Cardiac septum (tissue), 1 donor: ENCODE measurements around the gene EYS. TPM values are rescaled to one million over a fixed set of nuclear protein-coding genes. Genes with fewer than 3 reads are reported as not detected.

ENCODE experiments used
- DNase-seq: peaks from one replicate; pipeline ENCODE4 v3.0.0-alpha.2; 2020; ENCODE audit warnings: low spot score
- intact Hi-C: fragments of 100-400 bp; cut with DNase I; formaldehyde crosslinking; loops from one replicate; pipeline ENCODE4 v1.14.0; 2022
- total RNA-seq: library from RNA; stranded (reverse); fragmentation: NEBNext Ultra II Directional; extraction: Animal tissue kit (Norgen Biotek cat#: 25700); gene quantifications from one replicate; pipeline ENCODE4 v1.2.1, GENCODE V29; 2021
- donor health status: DM: no; HTN: no; CAD: no.

The EYS gene
- total RNA-seq, 1 donor from 2014 or later, result 0.24 TPM

GRCh38 chr6:64912966-64913365 lies 794.1 kb downstream of the EYS start:
- intact Hi-C loops, result no loop called here
- no peak for DNase-seq

- intact Hi-C loops, result no loop called here
- no peak for DNase-seq
Observed at GRCh38 chr6:64908104-64908503, 798.9 kb downstream of the EYS start.

GRCh38 chr6:64904616-64905015 lies 802.4 kb downstream of the EYS start:
- DNase-seq, result no peak
- intact Hi-C loops, result no loop called here

GRCh38 chr6:64902596-64902995 lies 804.4 kb downstream of the EYS start:
- no peak for DNase-seq
- intact Hi-C loops, result no loop called here

- no peak for DNase-seq
- intact Hi-C loops, result no loop called here
Observed at GRCh38 chr6:64896939-64897338, 810.1 kb downstream of the EYS start.

- intact Hi-C loops, result no loop called here
Observed at GRCh38 chr6:64895945-64896344, 811.1 kb downstream of the EYS start.

GRCh38 chr6:64890609-64891008 lies 816.4 kb downstream of the EYS start:
- intact Hi-C loops, result no loop called here
- DNase-seq, result no peak

More at GRCh38 chr6:64895945-64896344, 811.1 kb downstream of the EYS start:
- no peak for DNase-seq

- DNase-seq, result no peak
- intact Hi-C loops, result no loop called here
Observed at GRCh38 chr6:64889144-64889543, 817.9 kb downstream of the EYS start.

- intact Hi-C loops, result no loop called here
- no peak for DNase-seq
Observed at GRCh38 chr6:64874776-64875175, 832.2 kb downstream of the EYS start.

GRCh38 chr6:64872633-64873032 lies 834.4 kb downstream of the EYS start:
- intact Hi-C loops, result no loop called here
- DNase-seq, result no peak

GRCh38 chr6:64861039-64861651 lies 845.9 kb downstream of the EYS start:
- intact Hi-C loops, result no loop called here
- DNase-seq, result no peak

GRCh38 chr6:64860203-64860602 lies 846.8 kb downstream of the EYS start:
- no peak for DNase-seq
- intact Hi-C loops, result no loop called here

GRCh38 chr6:64850121-64850520 lies 856.9 kb downstream of the EYS start:
- no peak for DNase-seq
- intact Hi-C loops, result no loop called here

GRCh38 chr6:64848467-64848866 lies 858.6 kb downstream of the EYS start:
- DNase-seq, result no peak
- intact Hi-C loops, result no loop called here

- DNase-seq, result no peak
- intact Hi-C loops, result no loop called here
Observed at GRCh38 chr6:64847396-64847795, 859.6 kb downstream of the EYS start.

- intact Hi-C loops, result no loop called here
- DNase-seq, result no peak
Observed at GRCh38 chr6:64838726-64839125, 868.3 kb downstream of the EYS start.

- intact Hi-C loops, result no loop called here
- DNase-seq, result no peak
Observed at GRCh38 chr6:64831680-64832079, 875.3 kb downstream of the EYS start.

- intact Hi-C loops, result no loop called here
- DNase-seq, result no peak
Observed at GRCh38 chr6:64817525-64817924, 889.5 kb downstream of the EYS start.

- DNase-seq, result no peak
- intact Hi-C loops, result no loop called here
Observed at GRCh38 chr6:64815718-64816117, 891.3 kb downstream of the EYS start.

- DNase-seq, result no peak
Observed at GRCh38 chr6:64812138-64812537, 894.9 kb downstream of the EYS start.

GRCh38 chr6:64811119-64811518 lies 895.9 kb downstream of the EYS start:
- no peak for DNase-seq
- intact Hi-C loops, result no loop called here

More at GRCh38 chr6:64812138-64812537, 894.9 kb downstream of the EYS start:
- intact Hi-C loops, result no loop called here

- intact Hi-C loops, result no loop called here
- DNase-seq, result no peak
Observed at GRCh38 chr6:64807785-64808184, 899.2 kb downstream of the EYS start.
